Glutamatergic neuron (in vitro differentiated cells): Measurements from ENCODE around the gene CDK3. TPM values are rescaled to one million over a fixed set of nuclear protein-coding genes. Genes with fewer than 3 reads are reported as not detected.

Source experiments
- DNase-seq: peaks from one replicate; pipeline ENCODE4 v3.0.0; 2022
- H3K27ac Mint-ChIP-seq: one replicate; pipeline ENCODE4 v1.8.0; 2020; ENCODE audit warnings: mild to moderate bottlenecking, mixed read lengths, inconsistent platforms; ENCODE audit not compliant: unreplicated experiment
- H3K27me3 Mint-ChIP-seq: one replicate; pipeline ENCODE4 v1.8.0; 2020; ENCODE audit warnings: mild to moderate bottlenecking, moderate library complexity, mixed read lengths, inconsistent platforms; ENCODE audit not compliant: unreplicated experiment
- H3K36me3 Mint-ChIP-seq: one replicate; pipeline ENCODE4 v1.8.0; 2020; ENCODE audit warnings: mild to moderate bottlenecking, mixed read lengths, inconsistent platforms; ENCODE audit not compliant: unreplicated experiment
- H3K4me1 Mint-ChIP-seq: one replicate; pipeline ENCODE4 v1.8.0; 2020; ENCODE audit warnings: mild to moderate bottlenecking, low read depth, mixed read lengths, inconsistent platforms; ENCODE audit not compliant: unreplicated experiment
- H3K4me3 Mint-ChIP-seq: one replicate; pipeline ENCODE4 v1.8.0; 2020; ENCODE audit warnings: mild to moderate bottlenecking, mixed read lengths, inconsistent platforms; ENCODE audit not compliant: unreplicated experiment
- H3K9me3 Mint-ChIP-seq: one replicate; pipeline ENCODE4 v1.8.0; 2020; ENCODE audit warnings: mild to moderate bottlenecking, moderate library complexity, mixed read lengths, inconsistent platforms; ENCODE audit not compliant: unreplicated experiment
- total RNA-seq: library from RNA; stranded (reverse); fragmentation: NEBNext Ultra II Directional; extraction: Animal tissue kit (Norgen Biotek cat#: 25700); gene quantifications from one replicate; pipeline ENCODE4 v1.2.1, GENCODE V29; 2021; ENCODE audit not compliant: unreplicated experiment
- TF ChIP-seq, protein P1 (sequence below): fragments of 200-600 bp; sonication (generic); IDR thresholded peaks from one replicate; pipeline ENCODE4 v1.5.0; 2021; ENCODE audit not compliant: partially characterized antibody, unreplicated experiment

Gene CDK3
- total RNA-seq, 1 donor from 2014 or later = 7.1 TPM

DNA sequence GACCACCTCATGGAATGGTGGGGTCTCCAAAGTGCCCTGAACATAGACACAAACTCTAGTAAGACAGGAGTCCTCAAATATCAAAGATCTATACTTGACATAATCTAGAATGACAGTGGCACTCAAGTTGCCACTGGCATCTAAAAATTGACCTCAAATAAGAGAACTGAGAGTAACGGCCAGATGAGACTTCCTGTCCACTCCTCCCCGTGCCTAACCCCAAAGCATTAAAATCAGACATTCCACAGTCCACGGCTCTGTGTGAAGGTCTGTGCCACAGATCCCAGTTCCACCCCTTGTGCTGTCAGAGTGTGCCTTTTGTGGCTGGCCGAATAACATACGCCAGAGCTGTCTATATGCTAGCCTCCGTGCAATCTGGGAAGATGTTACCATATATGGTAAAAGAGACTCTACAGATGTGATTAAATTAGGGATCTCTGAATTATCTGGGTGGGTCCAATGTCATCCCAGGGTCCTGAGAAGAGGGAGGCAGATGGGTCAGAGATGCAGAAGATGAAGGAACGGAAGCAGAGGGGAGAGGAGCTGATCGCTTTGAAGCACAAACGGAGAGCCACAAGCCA lies 47.5 kb downstream of the CDK3 start:
- no peak overlapping the region for H3K4me3 Mint-ChIP-seq
- H3K4me1 Mint-ChIP-seq = peaks cover 2% of the 10 kb centered on the region
- H3K27me3 Mint-ChIP-seq = peaks cover 2% of the 10 kb centered on the region
- peak overlapping the region; percentile 3 for H3K27ac Mint-ChIP-seq
- H3K36me3 Mint-ChIP-seq = no peaks in the 10 kb centered on the region
- DNase-seq = no peak
- TF ChIP-seq, protein P1, sequence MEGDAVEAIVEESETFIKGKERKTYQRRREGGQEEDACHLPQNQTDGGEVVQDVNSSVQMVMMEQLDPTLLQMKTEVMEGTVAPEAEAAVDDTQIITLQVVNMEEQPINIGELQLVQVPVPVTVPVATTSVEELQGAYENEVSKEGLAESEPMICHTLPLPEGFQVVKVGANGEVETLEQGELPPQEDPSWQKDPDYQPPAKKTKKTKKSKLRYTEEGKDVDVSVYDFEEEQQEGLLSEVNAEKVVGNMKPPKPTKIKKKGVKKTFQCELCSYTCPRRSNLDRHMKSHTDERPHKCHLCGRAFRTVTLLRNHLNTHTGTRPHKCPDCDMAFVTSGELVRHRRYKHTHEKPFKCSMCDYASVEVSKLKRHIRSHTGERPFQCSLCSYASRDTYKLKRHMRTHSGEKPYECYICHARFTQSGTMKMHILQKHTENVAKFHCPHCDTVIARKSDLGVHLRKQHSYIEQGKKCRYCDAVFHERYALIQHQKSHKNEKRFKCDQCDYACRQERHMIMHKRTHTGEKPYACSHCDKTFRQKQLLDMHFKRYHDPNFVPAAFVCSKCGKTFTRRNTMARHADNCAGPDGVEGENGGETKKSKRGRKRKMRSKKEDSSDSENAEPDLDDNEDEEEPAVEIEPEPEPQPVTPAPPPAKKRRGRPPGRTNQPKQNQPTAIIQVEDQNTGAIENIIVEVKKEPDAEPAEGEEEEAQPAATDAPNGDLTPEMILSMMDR = no peak
- no peaks in the 10 kb centered on the region for H3K9me3 Mint-ChIP-seq

DNA sequence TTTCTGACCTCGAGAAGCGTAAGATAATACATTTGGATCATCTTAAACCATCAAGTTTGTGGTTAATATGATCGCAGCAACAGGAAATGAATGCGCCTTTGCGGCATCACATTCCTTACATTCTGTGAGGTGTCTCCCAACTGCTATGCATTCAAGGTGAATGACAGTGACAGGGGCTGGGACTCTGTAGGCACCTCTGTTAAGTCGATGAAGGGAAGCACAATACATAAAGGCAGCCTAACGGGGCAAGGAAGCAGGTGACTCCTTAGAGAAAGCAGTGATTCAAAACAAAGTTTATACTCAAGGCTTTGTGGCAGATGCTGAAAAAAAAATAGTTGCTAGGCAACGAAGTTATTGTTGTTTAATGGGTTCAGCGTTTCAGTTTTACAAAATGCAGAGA lies 48.1 kb downstream of the CDK3 start:
- Mint-ChIP-seq H3K27ac (no peak overlapping the region), H3K9me3 (no peaks in the 10 kb centered on the region), H3K4me1 (peaks cover 2% of the 10 kb centered on the region), H3K27me3 (peaks cover 2% of the 10 kb centered on the region), H3K36me3 (no peaks in the 10 kb centered on the region), H3K4me3 (no peak overlapping the region)
- TF ChIP-seq, protein P1 = no peak
- no peak for DNase-seq

DNA sequence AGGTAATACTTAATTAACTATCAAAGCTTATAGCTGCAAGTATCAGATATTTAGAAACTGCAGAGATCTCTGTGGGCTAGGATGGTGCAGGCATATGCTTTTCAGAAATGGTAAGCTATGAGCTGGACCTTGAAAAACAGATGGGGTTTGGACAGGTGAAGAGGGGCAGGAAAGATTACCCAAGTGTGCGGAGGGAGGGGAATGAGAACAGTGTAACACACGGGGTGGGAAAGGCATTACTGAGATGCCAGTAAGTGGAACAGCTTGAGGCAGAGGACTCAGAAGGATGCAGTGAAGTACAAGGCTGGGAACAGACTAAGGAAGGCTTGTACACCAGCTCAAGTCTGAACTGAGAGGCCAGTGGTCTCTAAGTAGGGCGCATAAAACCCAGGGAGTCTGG lies 48.6 kb downstream of the CDK3 start:
- Mint-ChIP-seq H3K36me3 (no peaks in the 10 kb centered on the region), H3K27ac (no peak overlapping the region)

DNA sequence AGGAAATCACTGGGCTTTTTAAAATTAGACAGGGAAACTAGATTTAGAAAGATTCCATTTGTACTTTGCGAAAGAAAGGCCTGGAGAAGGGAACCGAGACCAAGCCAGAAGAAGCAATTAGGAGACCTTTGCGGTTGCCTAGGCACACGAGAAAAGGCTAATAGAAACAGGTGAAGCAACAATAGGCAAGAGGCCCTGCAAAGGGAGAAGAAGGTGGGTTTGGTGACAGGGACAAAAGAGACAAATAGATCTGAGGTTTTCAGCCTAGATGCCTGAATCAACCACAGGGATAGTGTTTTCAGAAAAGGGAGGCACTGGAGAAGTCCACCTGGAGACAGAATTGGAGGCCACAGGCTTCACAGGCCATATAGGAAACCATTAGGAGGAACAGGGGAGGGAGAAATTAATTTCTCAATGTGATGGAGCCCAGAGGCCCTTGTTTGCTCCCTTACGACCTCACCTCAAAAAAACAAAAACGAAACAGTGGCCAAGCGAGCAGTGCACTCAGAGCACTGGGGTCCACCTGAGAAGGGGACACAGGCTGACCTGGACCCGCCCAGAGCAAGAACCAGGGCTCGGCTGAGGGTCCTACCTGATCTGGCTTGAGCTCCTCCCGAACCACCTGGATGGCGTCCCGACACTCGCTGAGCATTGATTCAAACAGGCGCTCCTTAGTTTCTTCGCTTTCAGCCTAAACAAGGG lies 49.3 kb downstream of the CDK3 start:
- H3K4me1 Mint-ChIP-seq = peaks cover 2% of the 10 kb centered on the region
- H3K36me3 Mint-ChIP-seq = no peaks in the 10 kb centered on the region
- TF ChIP-seq, protein P1 = no peak
- no peak for DNase-seq
- no peak overlapping the region for H3K27ac Mint-ChIP-seq
- H3K4me3 Mint-ChIP-seq = no peak overlapping the region
- no peaks in the 10 kb centered on the region for H3K9me3 Mint-ChIP-seq
- H3K27me3 Mint-ChIP-seq = peaks cover 2% of the 10 kb centered on the region

More for the DNA sequence above, 48.6 kb downstream of the CDK3 start:
- H3K9me3 Mint-ChIP-seq = no peaks in the 10 kb centered on the region
- no peak overlapping the region for H3K4me3 Mint-ChIP-seq
- TF ChIP-seq, protein P1 = no peak
- H3K27me3 Mint-ChIP-seq = peaks cover 2% of the 10 kb centered on the region
- DNase-seq = no peak
- H3K4me1 Mint-ChIP-seq = peaks cover 2% of the 10 kb centered on the region
